ENCODE measurements around the gene APOBEC3B. TPM values are rescaled to one million over a fixed set of nuclear protein-coding genes. Genes with fewer than 3 reads are reported as not detected.
"Not testable (repeated sequence)": the region's sequence is repeated elsewhere in the genome, so short reads cannot be mapped to it uniquely, and the experiment has no call there.

Gene APOBEC3B
- total RNA-seq, 1 donor from 2014 or later = not detected

DNA sequence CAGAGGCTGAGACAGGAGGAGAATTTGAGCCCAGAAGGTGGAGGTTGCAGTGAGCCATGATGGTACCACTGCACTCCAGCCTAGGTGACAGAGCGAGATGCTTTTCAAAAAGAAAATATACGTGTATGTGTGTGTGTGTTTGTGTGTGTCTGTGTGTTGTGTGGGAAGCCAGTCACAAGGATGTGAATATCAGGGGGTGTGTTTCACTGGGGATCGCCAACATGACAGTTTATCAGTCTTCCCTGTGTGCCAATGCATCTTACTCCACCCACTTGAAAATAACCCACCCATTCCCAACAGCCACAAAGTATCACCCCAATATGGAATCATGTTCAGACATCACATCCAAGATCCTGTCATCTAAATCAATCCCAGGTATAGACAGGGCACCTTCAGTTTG lies 10.4 kb upstream of the APOBEC3B start:
- DNase-seq = no peak
- TF ChIP-seq, protein P1, sequence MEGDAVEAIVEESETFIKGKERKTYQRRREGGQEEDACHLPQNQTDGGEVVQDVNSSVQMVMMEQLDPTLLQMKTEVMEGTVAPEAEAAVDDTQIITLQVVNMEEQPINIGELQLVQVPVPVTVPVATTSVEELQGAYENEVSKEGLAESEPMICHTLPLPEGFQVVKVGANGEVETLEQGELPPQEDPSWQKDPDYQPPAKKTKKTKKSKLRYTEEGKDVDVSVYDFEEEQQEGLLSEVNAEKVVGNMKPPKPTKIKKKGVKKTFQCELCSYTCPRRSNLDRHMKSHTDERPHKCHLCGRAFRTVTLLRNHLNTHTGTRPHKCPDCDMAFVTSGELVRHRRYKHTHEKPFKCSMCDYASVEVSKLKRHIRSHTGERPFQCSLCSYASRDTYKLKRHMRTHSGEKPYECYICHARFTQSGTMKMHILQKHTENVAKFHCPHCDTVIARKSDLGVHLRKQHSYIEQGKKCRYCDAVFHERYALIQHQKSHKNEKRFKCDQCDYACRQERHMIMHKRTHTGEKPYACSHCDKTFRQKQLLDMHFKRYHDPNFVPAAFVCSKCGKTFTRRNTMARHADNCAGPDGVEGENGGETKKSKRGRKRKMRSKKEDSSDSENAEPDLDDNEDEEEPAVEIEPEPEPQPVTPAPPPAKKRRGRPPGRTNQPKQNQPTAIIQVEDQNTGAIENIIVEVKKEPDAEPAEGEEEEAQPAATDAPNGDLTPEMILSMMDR (IDR thresholded peaks at IDR 0.05; ENCODE audit: partially characterized antibody, unreplicated experiment) = no peak
- Mint-ChIP-seq H3K36me3 (ENCODE audit: unreplicated experiment) (no peaks in the 10 kb centered on the region), H3K9me3 (ENCODE audit: unreplicated experiment) (peaks cover 4% of the 10 kb centered on the region), H3K4me1 (ENCODE audit: low read depth, unreplicated experiment) (no peaks in the 10 kb centered on the region), H3K4me3 (ENCODE audit: unreplicated experiment) (no peak overlapping the region), H3K27ac (ENCODE audit: unreplicated experiment) (no peak overlapping the region), H3K27me3 (ENCODE audit: unreplicated experiment) (peaks cover 12% of the 10 kb centered on the region)

DNA sequence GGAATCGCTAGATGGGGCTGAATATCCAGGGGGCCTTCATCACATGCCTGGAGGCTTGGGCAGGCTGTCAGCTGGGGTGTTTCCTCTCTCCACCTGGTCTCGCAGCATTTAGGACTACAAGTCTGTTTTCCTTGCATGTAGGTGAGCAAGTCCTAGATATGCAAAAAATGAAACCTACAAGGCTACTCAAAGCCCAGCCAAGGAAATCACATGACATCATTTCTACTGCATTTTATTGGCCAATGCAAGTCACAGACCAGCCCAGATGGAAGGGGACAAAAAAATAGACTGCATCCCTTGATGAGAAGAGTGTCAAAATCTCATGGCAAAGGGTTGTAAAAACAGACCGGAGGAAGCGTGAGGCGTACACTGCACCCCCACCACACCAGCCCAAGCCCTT lies 9.6 kb upstream of the APOBEC3B start:
- Mint-ChIP-seq H3K27me3 (ENCODE audit: unreplicated experiment) (peaks cover 14% of the 10 kb centered on the region), H3K4me3 (ENCODE audit: unreplicated experiment) (no peak overlapping the region), H3K36me3 (ENCODE audit: unreplicated experiment) (peaks cover 4% of the 10 kb centered on the region), H3K9me3 (ENCODE audit: unreplicated experiment) (peaks cover 4% of the 10 kb centered on the region), H3K4me1 (ENCODE audit: low read depth, unreplicated experiment) (no peaks in the 10 kb centered on the region), H3K27ac (ENCODE audit: unreplicated experiment) (no peak overlapping the region)
- DNase-seq = no peak
- TF ChIP-seq, protein P1 (IDR thresholded peaks at IDR 0.05; ENCODE audit: partially characterized antibody, unreplicated experiment) = no peak

DNA sequence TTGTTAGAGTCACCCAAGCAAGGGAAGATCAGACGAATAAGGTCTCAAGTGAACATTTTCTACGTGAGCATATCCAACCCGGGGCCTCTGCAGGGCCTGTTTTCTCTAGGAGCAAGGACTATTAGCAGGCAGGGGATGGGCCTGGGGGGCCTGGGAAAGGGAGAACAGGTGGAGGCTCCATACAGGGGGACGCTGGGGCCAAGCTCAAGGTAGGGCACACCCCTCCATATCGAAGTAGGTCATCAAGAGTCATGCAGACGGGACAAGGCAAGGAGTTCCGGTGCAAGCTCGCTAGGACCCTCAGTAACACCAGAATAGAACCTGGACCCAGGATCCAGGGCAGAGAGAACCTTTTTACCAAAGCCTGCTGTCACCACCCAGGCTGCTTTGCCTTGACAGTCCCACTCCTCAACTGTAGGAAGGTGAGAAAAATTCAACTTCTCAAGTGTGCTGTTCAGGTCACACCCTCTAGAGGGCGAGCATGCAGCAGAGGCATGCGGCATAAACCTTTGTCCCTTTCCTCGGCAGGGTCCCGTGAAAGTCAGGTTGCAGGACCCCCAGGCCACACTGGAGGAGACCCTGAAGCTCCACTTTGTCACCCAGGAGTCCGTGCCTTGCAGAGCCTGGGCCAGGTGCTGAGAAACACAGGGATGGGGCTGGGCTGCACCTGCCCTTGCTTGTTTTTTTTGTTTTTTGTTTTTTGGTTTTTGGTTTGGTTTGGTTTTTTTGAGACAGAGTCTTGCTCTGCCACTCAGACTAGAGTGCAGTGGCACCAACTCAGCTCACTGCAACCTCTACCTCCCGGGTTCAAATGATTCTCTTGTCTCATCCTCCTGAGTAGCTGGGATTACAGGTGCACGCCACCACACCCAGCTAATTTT lies 8.6 kb upstream of the APOBEC3B start:
- peaks cover 4% of the 10 kb centered on the region for H3K36me3 Mint-ChIP-seq (ENCODE audit: unreplicated experiment)
- no peak overlapping the region for H3K27ac Mint-ChIP-seq (ENCODE audit: unreplicated experiment)
- H3K4me3 Mint-ChIP-seq (ENCODE audit: unreplicated experiment) = no peak overlapping the region
- H3K27me3 Mint-ChIP-seq (ENCODE audit: unreplicated experiment) = peaks cover 14% of the 10 kb centered on the region
- peak; percentile 69 for DNase-seq
- TF ChIP-seq, protein P1 (IDR thresholded peaks at IDR 0.05; ENCODE audit: partially characterized antibody, unreplicated experiment) = peak; percentile 91
- no peaks in the 10 kb centered on the region for H3K4me1 Mint-ChIP-seq (ENCODE audit: low read depth, unreplicated experiment)
- peaks cover 6% of the 10 kb centered on the region for H3K9me3 Mint-ChIP-seq (ENCODE audit: unreplicated experiment)

DNA sequence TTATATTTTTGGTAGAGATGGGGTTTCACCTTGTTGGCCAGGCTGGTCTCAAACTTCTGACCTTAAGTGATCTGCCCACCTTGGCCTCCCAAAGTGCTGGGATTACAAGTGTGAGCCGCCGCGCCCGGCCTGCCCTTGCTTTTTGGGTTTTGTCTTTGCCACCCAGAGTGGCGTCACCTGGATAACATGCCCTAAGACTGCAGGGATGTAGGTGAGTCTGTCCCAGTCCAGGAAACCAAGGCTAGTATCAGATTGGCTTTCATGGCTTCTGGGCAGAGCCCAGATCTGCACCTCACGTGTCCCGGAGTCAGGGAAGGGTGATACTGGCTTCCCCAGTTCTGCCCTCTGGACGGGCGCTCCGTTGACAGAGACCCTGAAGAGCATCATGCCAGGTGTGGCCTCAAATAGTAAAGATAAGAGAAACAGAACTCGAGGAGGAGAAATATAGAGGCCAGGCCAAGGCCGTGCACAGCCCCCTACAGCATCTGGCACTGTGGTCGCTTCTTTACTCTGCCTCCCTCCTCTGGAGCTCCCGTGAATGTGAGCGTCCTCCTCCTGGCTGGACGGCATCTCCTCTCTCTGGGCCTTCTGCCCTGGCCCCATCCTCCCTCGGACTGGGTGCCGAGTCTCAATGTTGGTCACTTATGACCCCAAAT lies 7.8 kb upstream of the APOBEC3B start:
- peaks cover 6% of the 10 kb centered on the region for H3K9me3 Mint-ChIP-seq (ENCODE audit: unreplicated experiment)
- no peaks in the 10 kb centered on the region for H3K4me1 Mint-ChIP-seq (ENCODE audit: low read depth, unreplicated experiment)
- H3K27ac Mint-ChIP-seq (ENCODE audit: unreplicated experiment) = no peak overlapping the region
- H3K4me3 Mint-ChIP-seq (ENCODE audit: unreplicated experiment) = no peak overlapping the region
- H3K27me3 Mint-ChIP-seq (ENCODE audit: unreplicated experiment) = peaks cover 10% of the 10 kb centered on the region
- TF ChIP-seq, protein P1 (IDR thresholded peaks at IDR 0.05; ENCODE audit: partially characterized antibody, unreplicated experiment) = no peak
- peaks cover 4% of the 10 kb centered on the region for H3K36me3 Mint-ChIP-seq (ENCODE audit: unreplicated experiment)
- no peak for DNase-seq

DNA sequence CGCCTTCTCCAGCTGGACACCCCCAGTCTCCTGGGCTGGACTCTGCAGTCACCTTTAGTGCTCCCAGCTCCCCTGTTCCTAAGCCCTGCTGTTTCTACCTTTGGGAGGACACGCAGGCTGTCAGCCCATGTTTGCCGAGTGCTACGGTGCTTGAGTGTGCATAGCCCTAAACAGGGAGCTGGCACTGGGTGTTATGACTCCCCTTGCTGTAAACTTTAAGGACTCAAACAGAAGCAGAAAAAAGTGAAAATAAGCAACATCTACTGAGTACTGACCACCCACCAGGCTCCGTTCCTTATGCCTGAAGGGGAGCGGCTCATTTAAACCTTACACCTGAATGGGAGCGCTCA lies 7.3 kb upstream of the APOBEC3B start:
- no peak for DNase-seq
- Mint-ChIP-seq H3K27ac (ENCODE audit: unreplicated experiment) (no peak overlapping the region), H3K4me3 (ENCODE audit: unreplicated experiment) (no peak overlapping the region), H3K9me3 (ENCODE audit: unreplicated experiment) (peaks cover 6% of the 10 kb centered on the region), H3K4me1 (ENCODE audit: low read depth, unreplicated experiment) (no peaks in the 10 kb centered on the region), H3K36me3 (ENCODE audit: unreplicated experiment) (peaks cover 4% of the 10 kb centered on the region), H3K27me3 (ENCODE audit: unreplicated experiment) (peaks cover 10% of the 10 kb centered on the region)
- TF ChIP-seq, protein P1 (IDR thresholded peaks at IDR 0.05; ENCODE audit: partially characterized antibody, unreplicated experiment) = no peak

DNA sequence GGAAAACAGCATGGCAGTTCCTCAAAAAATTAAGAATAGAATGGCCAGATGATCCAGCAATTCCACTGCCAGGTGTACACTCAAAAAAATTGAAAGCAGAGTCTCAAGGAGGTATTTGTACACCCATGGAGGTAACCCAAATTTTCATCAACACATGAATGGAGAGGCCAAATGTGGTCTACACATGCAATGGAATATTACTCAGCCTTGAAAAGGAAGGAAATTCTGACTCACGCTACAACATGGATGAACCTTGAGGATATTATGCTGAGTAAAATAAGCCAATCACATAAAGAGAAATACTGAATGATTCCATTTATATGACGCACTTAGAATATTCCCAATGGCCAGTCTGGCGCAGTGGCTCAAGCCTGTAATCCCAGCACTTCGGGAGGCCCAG lies 4.9 kb upstream of the APOBEC3B start:
- H3K4me1 Mint-ChIP-seq (ENCODE audit: low read depth, unreplicated experiment); H3K4me3 Mint-ChIP-seq (ENCODE audit: unreplicated experiment); H3K27me3 Mint-ChIP-seq (ENCODE audit: unreplicated experiment); H3K27ac Mint-ChIP-seq (ENCODE audit: unreplicated experiment); H3K9me3 Mint-ChIP-seq (ENCODE audit: unreplicated experiment); DNase-seq; H3K36me3 Mint-ChIP-seq (ENCODE audit: unreplicated experiment): not testable (repeated sequence)

DNA sequence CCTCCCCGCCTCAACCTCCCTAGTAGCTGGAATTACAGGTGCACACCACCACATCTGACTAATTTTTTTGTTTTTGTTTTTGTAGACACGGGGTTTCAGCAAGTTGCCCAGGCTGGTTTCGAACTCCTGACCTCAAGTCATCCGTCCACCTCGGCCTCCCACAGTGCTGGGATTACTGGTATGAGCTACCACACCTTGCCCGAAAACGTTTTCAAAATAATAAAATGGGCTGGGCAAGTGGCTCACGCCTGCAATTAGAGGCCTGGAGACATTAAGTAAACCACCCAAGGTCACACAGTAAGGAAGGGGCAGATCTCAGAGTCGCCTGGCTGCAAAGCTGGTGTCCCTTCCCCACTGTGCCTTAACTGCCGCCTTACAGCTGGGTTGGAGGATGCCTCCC lies 1.6 kb upstream of the APOBEC3B start:
- not testable (repeated sequence) for H3K27me3 Mint-ChIP-seq (ENCODE audit: unreplicated experiment); H3K9me3 Mint-ChIP-seq (ENCODE audit: unreplicated experiment); H3K4me3 Mint-ChIP-seq (ENCODE audit: unreplicated experiment); DNase-seq; H3K4me1 Mint-ChIP-seq (ENCODE audit: low read depth, unreplicated experiment); H3K27ac Mint-ChIP-seq (ENCODE audit: unreplicated experiment)
- peaks cover 11% of the 10 kb centered on the region for H3K36me3 Mint-ChIP-seq (ENCODE audit: unreplicated experiment)

All from glutamatergic neuron (in vitro differentiated cells).